Activated B cell treated with CpG ODN at 0.5 μM for 24 hours (primary cell): ENCODE measurements around the gene MACROD2. TPM values are rescaled to one million over a fixed set of nuclear protein-coding genes. Genes with fewer than 3 reads are reported as not detected.

Experiments used
- ATAC-seq: fragments of 200-7000 bp; cut with Tn5 transposase; one replicate; pipeline ENCODE4 v1.10.0; 2021; ENCODE audit warnings: low read depth, mild to moderate bottlenecking, moderate library complexity
- CTCF ChIA-PET: fragments of 350-600 bp; sonication (Branson Sonifier 250); formaldehyde crosslinking; loops from one replicate; lab custom pipeline; 2021; ENCODE audit warnings: antibody characterized with exemption; lab: Charles Lee
- POLR2A ChIA-PET: fragments of 350-600 bp; sonication (Branson Sonifier 250); formaldehyde crosslinking; loops from one replicate; lab custom pipeline; 2021; ENCODE audit warnings: antibody characterized with exemption; lab: Charles Lee
- DNase-seq: peaks from one replicate; pipeline ENCODE4 v3.0.0; 2022
- H3K27ac Mint-ChIP-seq: one replicate; pipeline ENCODE4 v1.8.0; 2020; ENCODE audit warnings: mixed read lengths
- H3K27me3 Mint-ChIP-seq: one replicate; pipeline ENCODE4 v1.8.0; 2021; ENCODE audit warnings: mixed read lengths
- H3K36me3 Mint-ChIP-seq: one replicate; pipeline ENCODE4 v1.8.0; 2021; ENCODE audit warnings: low read depth, mixed read lengths
- H3K4me1 Mint-ChIP-seq: one replicate; pipeline ENCODE4 v1.8.0; 2021; ENCODE audit warnings: mixed read lengths
- H3K4me3 Mint-ChIP-seq: one replicate; pipeline ENCODE4 v1.8.0; 2020; ENCODE audit warnings: mild to moderate bottlenecking, mixed read lengths
- H3K9me3 Mint-ChIP-seq: one replicate; pipeline ENCODE4 v1.8.0; 2020; ENCODE audit warnings: mixed read lengths
- CTCF ChIP-seq: fragments of 200-600 bp; IDR thresholded peaks from one replicate; pipeline ENCODE4 v1.8.0; 2022; ENCODE audit warnings: antibody characterized with exemption, mild to moderate bottlenecking
- intact Hi-C: fragments of 100-400 bp; cut with micrococcal nuclease; formaldehyde crosslinking; loops from one replicate; pipeline ENCODE4 v1.15.1; 2024
- total RNA-seq: library from RNA; stranded (reverse); gene quantifications from 2 replicates; pipeline ENCODE4 v1.2.3, GENCODE V29; 2022

MACROD2 gene
- total RNA-seq, 1 donor from 2014 or later = 55.1 TPM

- CTCF ChIA-PET = no interaction called here
- Mint-ChIP-seq H3K27me3 (no peaks in the 10 kb centered on the region), H3K9me3 (peaks cover 2% of the 10 kb centered on the region), H3K4me3 (peak overlapping the region; percentile 24), H3K36me3 (peaks cover 11% of the 10 kb centered on the region), H3K27ac (peak overlapping the region; percentile 71), H3K4me1 (peaks cover 81% of the 10 kb centered on the region)
- POLR2A ChIA-PET = no interaction called here
- TF ChIP-seq CTCF = no peak
- ATAC-seq (no peak), DNase-seq (no peak)
- intact Hi-C loops = loop anchor here (5.0 kb wide), 2 partner anchors 122 to 727 kb away; no protein-coding TSS in a partner anchor
Observed at GRCh38 chr20:16043931-16044330, 2048.6 kb downstream of the MACROD2 start.

- DNase-seq (no peak), ATAC-seq (no peak)
- H3K36me3 Mint-ChIP-seq = peaks cover 14% of the 10 kb centered on the region
- intact Hi-C loops = no loop called here
- peaks cover 53% of the 10 kb centered on the region for H3K4me1 Mint-ChIP-seq
- H3K4me3 Mint-ChIP-seq = no peak overlapping the region
- H3K27ac Mint-ChIP-seq = no peak overlapping the region
- H3K9me3 Mint-ChIP-seq = peaks cover 2% of the 10 kb centered on the region
- no peak for TF ChIP-seq CTCF
- ChIA-PET CTCF (no interaction called here), POLR2A (no interaction called here)
- H3K27me3 Mint-ChIP-seq = no peaks in the 10 kb centered on the region
Observed at GRCh38 chr20:16048876-16049275, 2053.6 kb downstream of the MACROD2 start.

- Mint-ChIP-seq H3K36me3 (peaks cover 12% of the 10 kb centered on the region), H3K27me3 (no peaks in the 10 kb centered on the region), H3K4me3 (no peak overlapping the region), H3K9me3 (no peaks in the 10 kb centered on the region), H3K4me1 (peaks cover 50% of the 10 kb centered on the region), H3K27ac (no peak overlapping the region)
- no peak for TF ChIP-seq CTCF
- ATAC-seq (no peak), DNase-seq (no peak)
- ChIA-PET POLR2A (no interaction called here), CTCF (no interaction called here)
- intact Hi-C loops = no loop called here
Observed at GRCh38 chr20:16049529-16050093, 2054.3 kb downstream of the MACROD2 start.

- Mint-ChIP-seq H3K4me3 (no peak overlapping the region), H3K36me3 (peaks cover 12% of the 10 kb centered on the region), H3K27ac (no peak overlapping the region), H3K4me1 (peaks cover 57% of the 10 kb centered on the region), H3K9me3 (no peaks in the 10 kb centered on the region), H3K27me3 (no peaks in the 10 kb centered on the region)
- DNase-seq = no peak
- ChIA-PET CTCF (no interaction called here), POLR2A (interaction anchor here (1.1 kb wide), 1 partner anchor 9 kb away, joined by 3 read pairs; no protein-coding TSS in a partner anchor)
- intact Hi-C loops = no loop called here
- ATAC-seq = no peak
- no peak for TF ChIP-seq CTCF
Observed at GRCh38 chr20:16050366-16050765, 2055.1 kb downstream of the MACROD2 start.

- CTCF ChIA-PET = no interaction called here
- H3K36me3 Mint-ChIP-seq = peaks cover 8% of the 10 kb centered on the region
Observed at GRCh38 chr20:16051968-16052367, 2056.7 kb downstream of the MACROD2 start.

More at GRCh38 chr20:16051968-16052367, 2056.7 kb downstream of the MACROD2 start:
- intact Hi-C loops = no loop called here
- DNase-seq (no peak), ATAC-seq (no peak)
- no peak overlapping the region for H3K27ac Mint-ChIP-seq
- no peak overlapping the region for H3K4me3 Mint-ChIP-seq
- TF ChIP-seq CTCF = no peak
- no peaks in the 10 kb centered on the region for H3K27me3 Mint-ChIP-seq
- H3K9me3 Mint-ChIP-seq = no peaks in the 10 kb centered on the region
- POLR2A ChIA-PET = no interaction called here
- peaks cover 49% of the 10 kb centered on the region for H3K4me1 Mint-ChIP-seq
